Measurements from ENCODE around the gene GNPAT.

Gene GNPAT

DNA sequence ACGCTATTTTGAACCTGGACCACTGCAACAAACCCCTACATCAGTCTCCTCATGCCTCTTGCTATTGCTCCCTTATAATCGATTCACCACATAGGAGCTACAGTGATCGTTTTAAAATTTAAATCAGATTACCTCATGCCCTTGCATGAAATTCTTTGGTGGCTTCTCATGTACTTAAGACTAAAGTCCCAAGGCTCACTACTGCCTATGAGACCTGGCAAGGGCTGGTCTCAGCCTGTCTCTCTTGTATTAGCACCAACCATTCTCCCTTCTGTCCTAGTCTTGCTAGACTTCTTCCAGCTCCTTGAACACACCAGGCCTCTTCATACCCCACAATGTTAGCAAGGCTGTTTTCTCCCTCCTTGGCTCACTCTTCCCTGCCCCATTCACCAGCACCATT is 6.5 kb upstream of the GNPAT start:
- no peak overlapping the region for H3K4me3 ChIP-seq (ENCODE audit: low read depth, low read length)
- DNase-seq (ENCODE audit: low read depth): no peak
- TF ChIP-seq, protein P1, sequence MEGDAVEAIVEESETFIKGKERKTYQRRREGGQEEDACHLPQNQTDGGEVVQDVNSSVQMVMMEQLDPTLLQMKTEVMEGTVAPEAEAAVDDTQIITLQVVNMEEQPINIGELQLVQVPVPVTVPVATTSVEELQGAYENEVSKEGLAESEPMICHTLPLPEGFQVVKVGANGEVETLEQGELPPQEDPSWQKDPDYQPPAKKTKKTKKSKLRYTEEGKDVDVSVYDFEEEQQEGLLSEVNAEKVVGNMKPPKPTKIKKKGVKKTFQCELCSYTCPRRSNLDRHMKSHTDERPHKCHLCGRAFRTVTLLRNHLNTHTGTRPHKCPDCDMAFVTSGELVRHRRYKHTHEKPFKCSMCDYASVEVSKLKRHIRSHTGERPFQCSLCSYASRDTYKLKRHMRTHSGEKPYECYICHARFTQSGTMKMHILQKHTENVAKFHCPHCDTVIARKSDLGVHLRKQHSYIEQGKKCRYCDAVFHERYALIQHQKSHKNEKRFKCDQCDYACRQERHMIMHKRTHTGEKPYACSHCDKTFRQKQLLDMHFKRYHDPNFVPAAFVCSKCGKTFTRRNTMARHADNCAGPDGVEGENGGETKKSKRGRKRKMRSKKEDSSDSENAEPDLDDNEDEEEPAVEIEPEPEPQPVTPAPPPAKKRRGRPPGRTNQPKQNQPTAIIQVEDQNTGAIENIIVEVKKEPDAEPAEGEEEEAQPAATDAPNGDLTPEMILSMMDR (IDR thresholded peaks at IDR 0.05; ENCODE audit: insufficient read depth, low read depth, low read length, missing control alignments): no peak

DNA sequence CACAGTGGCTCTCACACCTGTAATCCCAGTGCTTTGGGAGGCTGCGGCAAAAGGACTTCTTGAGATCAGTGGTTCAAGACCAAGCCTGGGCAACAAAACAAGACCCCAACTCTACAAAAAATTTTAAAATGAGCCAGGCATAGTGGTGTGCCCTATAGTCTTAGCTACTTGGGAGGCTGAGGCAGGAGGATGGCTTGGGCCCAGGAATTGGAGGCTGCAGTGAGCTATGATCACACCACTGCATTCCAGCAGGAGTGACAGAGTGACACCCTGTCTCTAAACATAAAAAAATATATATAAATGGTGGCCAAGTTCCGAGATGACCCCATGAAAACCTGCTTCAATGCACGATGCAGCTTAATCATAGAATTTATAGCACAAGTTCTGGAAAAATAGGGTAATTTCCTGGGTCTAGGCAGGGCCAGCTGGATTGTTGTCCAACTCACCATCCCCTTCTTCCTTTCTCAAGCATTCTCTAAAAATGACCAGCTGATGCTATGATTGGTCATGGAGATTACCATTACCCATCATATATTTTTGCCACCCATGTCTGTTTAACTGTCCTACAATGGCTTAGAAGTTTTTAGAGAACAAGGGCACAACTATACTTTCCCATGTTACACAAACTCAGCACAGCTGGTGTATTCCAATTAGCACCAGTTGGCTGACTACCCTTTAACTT is 5.3 kb upstream of the GNPAT start:
- no peak for DNase-seq (ENCODE audit: low read depth)
- H3K4me3 ChIP-seq (ENCODE audit: low read depth, low read length): no peak overlapping the region
- TF ChIP-seq, protein P1 (IDR thresholded peaks at IDR 0.05; ENCODE audit: insufficient read depth, low read depth, low read length, missing control alignments): no peak

DNA sequence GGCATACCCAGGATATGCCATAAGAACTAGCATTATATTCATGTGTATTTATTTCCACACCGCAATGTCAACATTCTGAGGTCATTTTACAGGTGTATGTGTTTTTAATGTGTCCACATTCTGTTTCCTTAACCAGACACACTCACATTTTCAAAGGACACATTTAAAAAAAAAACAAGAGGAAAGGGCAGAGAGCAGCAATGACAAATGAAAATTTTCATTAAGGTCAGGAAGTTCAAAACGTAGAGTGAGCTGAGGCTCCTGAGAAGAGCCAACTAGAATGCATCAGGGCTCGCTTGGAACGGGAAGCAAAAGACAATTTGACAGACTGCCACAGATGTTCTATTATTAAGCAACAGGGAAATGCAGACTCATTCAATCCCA is 4.8 kb upstream of the GNPAT start:
- H3K4me3 ChIP-seq (ENCODE audit: low read depth, low read length): no peak overlapping the region
- DNase-seq (ENCODE audit: low read depth): no peak
- TF ChIP-seq, protein P1 (IDR thresholded peaks at IDR 0.05; ENCODE audit: insufficient read depth, low read depth, low read length, missing control alignments): no peak

DNA sequence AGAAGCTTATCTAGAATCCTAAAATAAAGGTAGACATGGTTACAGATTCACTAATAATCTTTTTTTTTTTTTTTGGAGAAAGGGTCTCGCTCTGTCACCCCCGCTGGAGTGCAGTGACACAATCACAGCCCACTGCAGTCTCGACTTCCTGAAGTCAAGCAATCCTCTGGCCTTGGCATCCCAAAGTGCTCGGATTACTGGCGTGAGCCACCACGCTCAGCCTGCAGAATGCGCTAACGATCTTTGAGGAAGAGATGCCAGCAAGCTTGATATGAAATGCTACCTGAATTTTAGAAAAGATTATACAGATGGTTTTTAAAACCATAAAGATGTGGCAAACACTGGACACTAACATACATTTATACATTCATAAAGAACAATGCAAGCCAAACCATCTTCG is 4.1 kb upstream of the GNPAT start:
- DNase-seq (ENCODE audit: low read depth): no peak
- TF ChIP-seq, protein P1 (IDR thresholded peaks at IDR 0.05; ENCODE audit: insufficient read depth, low read depth, low read length, missing control alignments): no peak

DNA sequence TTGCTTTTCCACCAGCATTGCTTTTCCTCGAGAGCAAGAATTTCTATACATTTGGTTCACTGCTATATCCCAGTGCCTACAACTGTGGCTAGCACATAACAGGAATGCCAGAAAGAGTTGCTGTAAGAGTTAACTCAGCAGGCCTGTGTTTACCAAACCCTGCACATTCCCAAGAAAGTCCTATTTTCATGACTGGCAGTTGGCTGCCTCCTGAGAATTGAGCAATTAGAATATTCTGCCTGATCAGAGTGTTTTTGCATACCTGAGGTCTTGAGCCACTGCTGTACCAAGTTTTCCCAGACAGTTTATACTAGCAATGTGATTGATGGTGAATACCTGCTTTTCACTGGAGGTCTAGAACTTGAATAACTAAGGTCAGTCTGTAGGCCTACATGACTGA is 2.7 kb upstream of the GNPAT start:
- H3K4me3 ChIP-seq (ENCODE audit: low read depth, low read length): no peak overlapping the region
- TF ChIP-seq, protein P1 (IDR thresholded peaks at IDR 0.05; ENCODE audit: insufficient read depth, low read depth, low read length, missing control alignments): no peak
- DNase-seq (ENCODE audit: low read depth): no peak

More for the DNA sequence above, 4.1 kb upstream of the GNPAT start:
- no peak overlapping the region for H3K4me3 ChIP-seq (ENCODE audit: low read depth, low read length)

DNA sequence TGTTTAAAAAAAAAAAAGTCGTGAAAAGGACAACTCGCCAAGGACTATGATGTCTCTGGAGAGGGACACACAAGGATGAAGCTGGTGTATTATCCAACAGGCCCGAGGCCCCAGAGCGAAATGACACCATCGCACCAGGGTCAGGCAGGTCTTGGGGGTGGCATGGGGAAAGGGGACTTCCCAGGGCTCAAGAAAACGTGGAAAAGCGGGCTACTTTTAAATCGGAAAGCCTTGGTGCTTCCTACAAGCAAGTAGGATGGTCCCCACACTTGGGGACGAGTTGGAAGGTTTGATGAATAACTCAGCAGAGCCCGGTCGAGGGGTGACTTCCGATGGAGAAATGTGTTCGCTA is 505 bp upstream of the GNPAT start:
- H3K4me3 ChIP-seq (ENCODE audit: low read depth, low read length): peak overlapping the region; percentile 94
- TF ChIP-seq, protein P1 (IDR thresholded peaks at IDR 0.05; ENCODE audit: insufficient read depth, low read depth, low read length, missing control alignments): no peak
- no peak for DNase-seq (ENCODE audit: low read depth)

DNA sequence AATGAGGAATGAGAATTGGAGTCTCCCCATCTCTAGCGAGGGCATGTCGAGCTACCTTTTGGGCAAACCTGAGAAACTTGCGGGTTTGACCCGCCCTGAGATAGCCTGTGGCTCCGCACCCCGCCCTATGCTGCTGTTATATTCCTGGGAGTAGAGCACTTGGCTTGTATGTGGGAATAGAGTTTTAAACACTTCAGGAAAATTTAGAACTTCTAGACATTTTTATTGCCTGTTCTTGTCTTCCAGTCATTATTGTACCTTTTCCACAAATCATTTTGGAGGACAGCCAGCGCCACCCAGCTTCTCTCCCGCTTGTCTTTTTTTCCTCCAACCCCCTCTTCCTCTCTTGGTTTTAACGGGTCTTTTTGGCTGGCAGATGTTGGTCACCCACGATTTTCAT is 738 bp downstream of the GNPAT start:
- peak; percentile 8 for DNase-seq (ENCODE audit: low read depth)
- H3K4me3 ChIP-seq (ENCODE audit: low read depth, low read length): peak overlapping the region; percentile 94
- TF ChIP-seq, protein P1 (IDR thresholded peaks at IDR 0.05; ENCODE audit: insufficient read depth, low read depth, low read length, missing control alignments): no peak
